NOMO-1 (cell line): ENCODE data around the gene HAUS1.
"Not testable (repeated sequence)": the region's sequence is repeated elsewhere in the genome, so short reads cannot be mapped to it uniquely, and the experiment has no call there.

Experiments
- DNase-seq, 2 experiments: peaks; one replicate each; lab custom pipeline; 2025; ENCODE audit not compliant: unreplicated experiment in 2 of 2; lab: John Stamatoyannopoulos, UW

Gene HAUS1

GRCh38 chr18:46084431-46084830 is 19.8 kb upstream of the HAUS1 start:
- DNase-seq, result no peak

GRCh38 chr18:46088501-46088900 is 15.7 kb upstream of the HAUS1 start:
- not testable (repeated sequence) for DNase-seq

- no peak for DNase-seq
Measured at GRCh38 chr18:46095532-46095931, 8.7 kb upstream of the HAUS1 start.

GRCh38 chr18:46096651-46097300 is 7.4 kb upstream of the HAUS1 start:
- DNase-seq, result no peak

- no peak for DNase-seq
Measured at GRCh38 chr18:46097431-46097800, 6.8 kb upstream of the HAUS1 start.

GRCh38 chr18:46097801-46098615 is 6.2 kb upstream of the HAUS1 start, which contains the start of gene ATP5F1A:
Gene ATP5F1A, minus strand, starts transcription at chr18:46098296. Its CDS starts 65 bp downstream, at chr18:46098231.
- peak; percentile 86 to 92 for DNase-seq

GRCh38 chr18:46098616-46098933 is 5.6 kb upstream of the HAUS1 start:
- DNase-seq, result no peak

GRCh38 chr18:46099463-46099862 is 4.7 kb upstream of the HAUS1 start:
- DNase-seq, result no peak

GRCh38 chr18:46109386-46109785 is 5.2 kb downstream of the HAUS1 start:
- DNase-seq, result no peak

GRCh38 chr18:46110406-46110805 is 6.2 kb downstream of the HAUS1 start:
- DNase-seq, result no peak

- DNase-seq, result no peak
Measured at GRCh38 chr18:46113751-46114150, 9.6 kb downstream of the HAUS1 start.

GRCh38 chr18:46126625-46127024 is 22.4 kb downstream of the HAUS1 start:
- DNase-seq, result not testable (repeated sequence)

GRCh38 chr18:46130061-46130460 is 25.9 kb downstream of the HAUS1 start:
- DNase-seq, result no peak

GRCh38 chr18:46130549-46130948 is 26.4 kb downstream of the HAUS1 start:
- DNase-seq, result not testable (repeated sequence)

GRCh38 chr18:46133534-46133933 is 29.3 kb downstream of the HAUS1 start:
- no peak for DNase-seq

GRCh38 chr18:46134920-46135675 is 30.9 kb downstream of the HAUS1 start:
- no peak for DNase-seq

- DNase-seq, result no peak
Measured at GRCh38 chr18:46140173-46140572, 36.0 kb downstream of the HAUS1 start.

- no peak for DNase-seq
Measured at GRCh38 chr18:46141199-46141598, 37.0 kb downstream of the HAUS1 start.

GRCh38 chr18:46148810-46149209 is 44.6 kb downstream of the HAUS1 start:
- DNase-seq, result peak; percentile 5 to 39

- DNase-seq, result no peak
Measured at GRCh38 chr18:46152436-46152807, 48.2 kb downstream of the HAUS1 start.

- DNase-seq, result no peak
Measured at GRCh38 chr18:46152808-46153617, 48.8 kb downstream of the HAUS1 start.
